Nephron progenitor cell (in vitro differentiated cells): ENCODE results near the gene MYO5A.
A peak's percentile ranks its signal among the peaks of the same experiment; 100 is the strongest.
"Not testable (repeated sequence)": the region's sequence is repeated elsewhere in the genome, so short reads cannot be mapped to it uniquely, and the experiment has no call there.

Experiments used
- DNase-seq: peaks from one replicate; pipeline ENCODE4 v3.0.0; 2021
- H3K27ac Mint-ChIP-seq: 2 replicates; pipeline ENCODE4 v1.8.0; 2021; ENCODE audit warnings: mild to moderate bottlenecking, moderate library complexity, mixed read lengths
- H3K27me3 Mint-ChIP-seq: 2 replicates; pipeline ENCODE4 v1.8.0; 2021; ENCODE audit warnings: mild to moderate bottlenecking, low read depth, mixed read lengths; ENCODE audit not compliant: poor library complexity
- H3K36me3 Mint-ChIP-seq: 2 replicates; pipeline ENCODE4 v1.8.0; 2021; ENCODE audit warnings: low read depth, mixed read lengths
- H3K4me1 Mint-ChIP-seq: 2 replicates; pipeline ENCODE4 v1.8.0; 2021; ENCODE audit warnings: mixed read lengths
- H3K4me3 Mint-ChIP-seq: 2 replicates; pipeline ENCODE4 v1.8.0; 2021; ENCODE audit warnings: mild to moderate bottlenecking, moderate library complexity, mixed read lengths
- H3K9me3 Mint-ChIP-seq: 2 replicates; pipeline ENCODE4 v1.8.0; 2021; ENCODE audit warnings: mild to moderate bottlenecking, moderate library complexity, mixed read lengths
- CTCF ChIP-seq: fragments of 200-600 bp; sonication (generic); IDR thresholded peaks from 2 replicates; pipeline ENCODE4 v1.5.0; 2021; ENCODE audit warnings: antibody characterized with exemption

MYO5A gene

GRCh38 chr15:52421029-52421428 is 107.7 kb downstream of the MYO5A start:
- TF ChIP-seq CTCF: no peak
- DNase-seq: no peak
- no peaks in the 10 kb centered on the region for H3K36me3 Mint-ChIP-seq
- peaks cover 6% of the 10 kb centered on the region for H3K27me3 Mint-ChIP-seq
- H3K27ac Mint-ChIP-seq: no peak overlapping the region
- H3K4me3 Mint-ChIP-seq: no peak overlapping the region
- H3K9me3 Mint-ChIP-seq: no peaks in the 10 kb centered on the region
- peaks cover 7% of the 10 kb centered on the region for H3K4me1 Mint-ChIP-seq

DNA sequence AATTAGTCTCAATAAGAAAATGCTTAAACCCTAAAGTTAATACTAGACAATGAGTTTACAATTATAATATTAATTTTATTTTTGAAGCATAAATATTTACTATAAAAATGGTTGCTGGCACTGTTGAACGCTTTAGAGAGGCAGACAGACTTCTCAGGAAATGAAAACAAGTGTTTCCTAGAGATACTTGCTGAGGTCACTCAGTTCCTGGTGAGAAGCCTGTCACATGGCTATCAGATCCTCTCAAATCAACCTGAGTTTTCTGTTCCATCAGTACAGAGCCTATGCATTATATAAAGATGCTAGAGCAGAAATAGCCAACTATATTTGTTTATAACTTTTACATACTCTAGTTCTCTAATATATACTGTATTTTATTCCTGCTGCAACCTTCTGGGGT is 109.2 kb downstream of the MYO5A start:
- H3K27me3 Mint-ChIP-seq: peaks cover 6% of the 10 kb centered on the region
- DNase-seq: no peak
- H3K36me3 Mint-ChIP-seq: no peaks in the 10 kb centered on the region

DNA sequence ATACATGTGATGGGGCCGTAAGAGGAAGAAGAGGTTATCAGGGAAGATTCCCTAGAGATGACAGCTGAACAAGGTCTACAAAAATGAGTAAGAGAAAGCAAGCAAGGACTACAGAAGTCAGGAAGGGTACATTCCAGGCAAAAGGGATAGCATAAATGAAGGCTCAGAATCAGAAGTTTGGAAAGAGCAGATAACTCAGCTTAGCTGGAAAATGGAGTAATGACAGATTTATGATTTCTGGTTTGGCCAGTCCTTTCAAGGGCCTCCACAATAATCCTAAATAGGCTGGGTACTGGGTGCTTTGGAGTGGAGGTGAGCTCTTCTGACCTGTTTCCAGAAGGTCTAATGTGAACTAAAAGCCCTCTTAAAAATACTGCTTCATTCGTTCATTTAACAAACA is 110.7 kb downstream of the MYO5A start:
- H3K36me3 Mint-ChIP-seq: no peaks in the 10 kb centered on the region
- no peak for DNase-seq
- H3K4me1 Mint-ChIP-seq: peaks cover 7% of the 10 kb centered on the region
- H3K4me3 Mint-ChIP-seq: no peak overlapping the region
- H3K27ac Mint-ChIP-seq: no peak overlapping the region
- peaks cover 4% of the 10 kb centered on the region for H3K27me3 Mint-ChIP-seq
- H3K9me3 Mint-ChIP-seq: no peaks in the 10 kb centered on the region
- TF ChIP-seq CTCF: no peak

More for the DNA sequence above, 109.2 kb downstream of the MYO5A start:
- H3K4me1 Mint-ChIP-seq: peaks cover 7% of the 10 kb centered on the region
- H3K4me3 Mint-ChIP-seq: no peak overlapping the region
- no peak for TF ChIP-seq CTCF
- H3K9me3 Mint-ChIP-seq: no peaks in the 10 kb centered on the region
- no peak overlapping the region for H3K27ac Mint-ChIP-seq

- H3K27ac Mint-ChIP-seq: no peak overlapping the region
- H3K4me3 Mint-ChIP-seq: no peak overlapping the region
- H3K9me3 Mint-ChIP-seq: no peaks in the 10 kb centered on the region
- H3K36me3 Mint-ChIP-seq: no peaks in the 10 kb centered on the region
- no peak for DNase-seq
- peaks cover 3% of the 10 kb centered on the region for H3K27me3 Mint-ChIP-seq
- TF ChIP-seq CTCF: no peak
- H3K4me1 Mint-ChIP-seq: peaks cover 7% of the 10 kb centered on the region
Observed at GRCh38 chr15:52417521-52417920, 111.2 kb downstream of the MYO5A start.

DNA sequence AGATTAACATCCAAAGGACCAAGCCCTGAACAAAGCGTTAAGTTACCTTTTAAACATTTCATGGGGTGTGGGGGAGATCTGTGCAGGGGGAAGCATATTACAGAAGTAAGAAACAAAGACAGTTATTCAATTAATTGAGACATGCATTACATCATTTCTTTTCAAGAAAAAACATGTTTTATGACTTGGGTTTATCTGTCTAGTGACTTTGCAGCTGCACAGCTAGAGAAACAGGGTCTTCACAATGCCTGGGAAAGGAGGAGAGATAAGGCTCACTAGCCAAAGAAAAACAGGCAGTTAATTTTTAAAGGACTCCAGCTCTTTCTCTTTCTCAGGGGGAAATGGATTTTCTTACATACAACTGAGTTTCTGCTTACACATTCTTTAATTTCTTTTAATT is 112.1 kb downstream of the MYO5A start:
- DNase-seq, H3K4me1 Mint-ChIP-seq, H3K4me3 Mint-ChIP-seq, H3K36me3 Mint-ChIP-seq, H3K27me3 Mint-ChIP-seq, H3K9me3 Mint-ChIP-seq: not testable (repeated sequence)
- H3K27ac Mint-ChIP-seq: peak overlapping the region; percentile 12

GRCh38 chr15:52415628-52416027 is 113.1 kb downstream of the MYO5A start:
- no peak overlapping the region for H3K27ac Mint-ChIP-seq
- no peak for DNase-seq
- no peak overlapping the region for H3K4me3 Mint-ChIP-seq
- no peaks in the 10 kb centered on the region for H3K9me3 Mint-ChIP-seq
- H3K27me3 Mint-ChIP-seq: peaks cover 3% of the 10 kb centered on the region
- TF ChIP-seq CTCF: no peak
- no peaks in the 10 kb centered on the region for H3K36me3 Mint-ChIP-seq
- peaks cover 7% of the 10 kb centered on the region for H3K4me1 Mint-ChIP-seq
